HG02588 (cell line): ENCODE results near the gene PDCD1.
"Not testable (repeated sequence)": the region's sequence is repeated elsewhere in the genome, so short reads cannot be mapped to it uniquely, and the experiment has no call there.

Experiments used
- ATAC-seq: cut with Tn5 transposase; IDR thresholded peaks from one replicate; pipeline ENCODE4 v1.9.1; 2021; ENCODE audit warnings: mild to moderate bottlenecking, moderate library complexity; ENCODE audit not compliant: unreplicated experiment

PDCD1 gene

GRCh38 chr2:241814643-241815476 is 43.8 kb downstream of the PDCD1 start:
- ATAC-seq: no peak

- no peak for ATAC-seq
Observed at GRCh38 chr2:241814393-241814642, 44.4 kb downstream of the PDCD1 start.

GRCh38 chr2:241813644-241814392 is 44.9 kb downstream of the PDCD1 start:
- ATAC-seq: no peak

- ATAC-seq: no peak
Observed at GRCh38 chr2:241812730-241813643, 45.7 kb downstream of the PDCD1 start.

- no peak for ATAC-seq
Observed at GRCh38 chr2:241811952-241812729, 46.6 kb downstream of the PDCD1 start.

GRCh38 chr2:241811201-241811951 is 47.3 kb downstream of the PDCD1 start:
- ATAC-seq: no peak

- ATAC-seq: no peak
Observed at GRCh38 chr2:241810307-241811200, 48.1 kb downstream of the PDCD1 start.

- no peak for ATAC-seq
Observed at GRCh38 chr2:241809383-241810306, 49.0 kb downstream of the PDCD1 start.

GRCh38 chr2:241808721-241809382 is 49.8 kb downstream of the PDCD1 start, which contains the start of gene NEU4:
TSS of gene NEU4 (plus strand) at chr2:241809193. CDS start at chr2:241814485, 5,292 bp downstream.
- ATAC-seq: no peak

GRCh38 chr2:241808051-241808720 is 50.5 kb downstream of the PDCD1 start:
- ATAC-seq: no peak

GRCh38 chr2:241806217-241806616 is 52.5 kb downstream of the PDCD1 start:
- not testable (repeated sequence) for ATAC-seq

GRCh38 chr2:241804326-241805229 is 54.1 kb downstream of the PDCD1 start:
- ATAC-seq: no peak

GRCh38 chr2:241803387-241804325 is 55.0 kb downstream of the PDCD1 start:
- ATAC-seq: no peak
